ENCODE data around the gene USP9X. TPM values are rescaled to one million over a fixed set of nuclear protein-coding genes. Genes with fewer than 3 reads are reported as not detected.
"Not testable (repeated sequence)": the region's sequence is repeated elsewhere in the genome, so short reads cannot be mapped to it uniquely, and the experiment has no call there.

The USP9X gene
- 23.3 and 27.4 TPM in 2 replicates for total RNA-seq (2014; rRNA removed; shearing (Covaris generic))

GRCh38 chrX:41084893-41085511 lies at the start of gene USP9X:
TSS of gene USP9X (plus strand) at chrX:41085445. CDS start at chrX:41123629, 38,184 bp downstream.
- DNase-seq (ENCODE audit: low spot score): peak; percentile 79

GRCh38 chrX:41035582-41035981 lies 49.7 kb upstream of the USP9X start:
- peak; percentile 48 for DNase-seq (ENCODE audit: low spot score)

GRCh38 chrX:41036668-41037326 lies 48.4 kb upstream of the USP9X start:
- peak; percentile 5 for DNase-seq (ENCODE audit: low spot score)

GRCh38 chrX:41043196-41043595 lies 42.0 kb upstream of the USP9X start:
- DNase-seq (ENCODE audit: low spot score): no peak

GRCh38 chrX:41043674-41044345 lies 41.4 kb upstream of the USP9X start:
- no peak for DNase-seq (ENCODE audit: low spot score)

- DNase-seq (ENCODE audit: low spot score): no peak
Observed at GRCh38 chrX:41045960-41046567, 39.2 kb upstream of the USP9X start.

- peak; percentile 12 for DNase-seq (ENCODE audit: low spot score)
Observed at GRCh38 chrX:41047878-41048534, 37.2 kb upstream of the USP9X start.

- DNase-seq (ENCODE audit: low spot score): no peak
Observed at GRCh38 chrX:41050359-41050758, 34.9 kb upstream of the USP9X start.

GRCh38 chrX:41051288-41051687 lies 34.0 kb upstream of the USP9X start:
- no peak for DNase-seq (ENCODE audit: low spot score)

GRCh38 chrX:41055740-41056139 lies 29.5 kb upstream of the USP9X start:
- DNase-seq (ENCODE audit: low spot score): no peak

GRCh38 chrX:41063276-41063675 lies 22.0 kb upstream of the USP9X start:
- not testable (repeated sequence) for DNase-seq (ENCODE audit: low spot score)

GRCh38 chrX:41064018-41064417 lies 21.2 kb upstream of the USP9X start:
- DNase-seq (ENCODE audit: low spot score): no peak

GRCh38 chrX:41066391-41066790 lies 18.9 kb upstream of the USP9X start:
- DNase-seq (ENCODE audit: low spot score): no peak

GRCh38 chrX:41066969-41067368 lies 18.3 kb upstream of the USP9X start:
- no peak for DNase-seq (ENCODE audit: low spot score)

- no peak for DNase-seq (ENCODE audit: low spot score)
Observed at GRCh38 chrX:41067721-41068120, 17.5 kb upstream of the USP9X start.

GRCh38 chrX:41076742-41077141 lies 8.5 kb upstream of the USP9X start:
- no peak for DNase-seq (ENCODE audit: low spot score)

- no peak for DNase-seq (ENCODE audit: low spot score)
Observed at GRCh38 chrX:41081821-41082220, 3.4 kb upstream of the USP9X start.

- no peak for DNase-seq (ENCODE audit: low spot score)
Observed at GRCh38 chrX:41082783-41083182, 2.5 kb upstream of the USP9X start.

GRCh38 chrX:41084044-41084892 lies 977 bp upstream of the USP9X start:
- DNase-seq (ENCODE audit: low spot score): peak; percentile 90

- peak; percentile 45 for DNase-seq (ENCODE audit: low spot score)
Observed at GRCh38 chrX:41085512-41085877, 250 bp downstream of the USP9X start.
